GM10266 (cell line): ENCODE data around the gene DYNC2I2.

ENCODE experiments used
- DNase-seq: peaks from one replicate; pipeline ENCODE4 v3.0.0; 2012; ENCODE audit errors: extremely low spot score
- TF ChIP-seq, protein P1 (sequence below): IDR thresholded peaks from 2 replicates; pipeline ENCODE4 v1.5.1; 2012; ENCODE audit warnings: mild to moderate bottlenecking, low read depth; ENCODE audit not compliant: control insufficient read depth, insufficient read depth; ENCODE audit errors: missing control alignments

The DYNC2I2 gene

DNA sequence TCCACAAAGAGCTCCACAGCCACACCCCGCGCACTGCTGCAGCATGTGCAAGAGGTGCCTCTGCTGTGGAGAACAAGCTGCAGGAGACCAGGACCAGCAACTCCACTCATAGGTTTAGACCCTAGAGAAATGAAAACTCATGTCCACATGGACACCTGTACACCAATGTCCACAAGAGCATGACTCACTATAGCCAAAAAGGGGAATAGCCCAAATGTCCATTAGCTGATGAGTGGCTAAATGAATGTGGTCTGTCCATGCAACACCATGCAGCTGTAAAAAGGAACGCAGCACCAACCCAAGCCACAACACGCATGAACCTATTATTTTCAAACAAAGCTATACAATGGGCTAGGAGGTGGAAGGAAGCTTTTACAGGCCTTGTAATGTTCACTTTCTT is 18.1 kb downstream of the DYNC2I2 start:
- no peak for DNase-seq
- TF ChIP-seq, protein P1, sequence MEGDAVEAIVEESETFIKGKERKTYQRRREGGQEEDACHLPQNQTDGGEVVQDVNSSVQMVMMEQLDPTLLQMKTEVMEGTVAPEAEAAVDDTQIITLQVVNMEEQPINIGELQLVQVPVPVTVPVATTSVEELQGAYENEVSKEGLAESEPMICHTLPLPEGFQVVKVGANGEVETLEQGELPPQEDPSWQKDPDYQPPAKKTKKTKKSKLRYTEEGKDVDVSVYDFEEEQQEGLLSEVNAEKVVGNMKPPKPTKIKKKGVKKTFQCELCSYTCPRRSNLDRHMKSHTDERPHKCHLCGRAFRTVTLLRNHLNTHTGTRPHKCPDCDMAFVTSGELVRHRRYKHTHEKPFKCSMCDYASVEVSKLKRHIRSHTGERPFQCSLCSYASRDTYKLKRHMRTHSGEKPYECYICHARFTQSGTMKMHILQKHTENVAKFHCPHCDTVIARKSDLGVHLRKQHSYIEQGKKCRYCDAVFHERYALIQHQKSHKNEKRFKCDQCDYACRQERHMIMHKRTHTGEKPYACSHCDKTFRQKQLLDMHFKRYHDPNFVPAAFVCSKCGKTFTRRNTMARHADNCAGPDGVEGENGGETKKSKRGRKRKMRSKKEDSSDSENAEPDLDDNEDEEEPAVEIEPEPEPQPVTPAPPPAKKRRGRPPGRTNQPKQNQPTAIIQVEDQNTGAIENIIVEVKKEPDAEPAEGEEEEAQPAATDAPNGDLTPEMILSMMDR = no peak

DNA sequence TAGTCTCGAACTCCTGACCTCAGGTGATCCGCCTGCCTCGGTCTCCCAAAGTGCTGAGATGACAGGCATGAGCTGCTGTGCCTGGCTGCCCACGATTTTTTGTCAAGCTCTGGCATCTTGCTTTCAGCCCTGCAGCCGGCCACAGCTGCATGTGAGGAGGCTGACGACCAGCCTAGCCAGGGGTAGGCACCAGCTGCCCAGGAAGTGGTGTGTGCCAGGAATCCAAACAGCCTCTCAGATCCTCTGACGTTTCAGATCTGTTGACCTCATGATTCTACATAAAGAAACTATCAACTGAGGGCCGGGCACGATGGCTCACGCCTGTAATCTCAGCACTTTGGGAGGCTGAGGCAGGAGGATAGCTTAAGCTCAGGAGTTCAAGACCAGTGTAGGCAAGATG is 19.0 kb downstream of the DYNC2I2 start:
- TF ChIP-seq, protein P1 = no peak
- DNase-seq = no peak

DNA sequence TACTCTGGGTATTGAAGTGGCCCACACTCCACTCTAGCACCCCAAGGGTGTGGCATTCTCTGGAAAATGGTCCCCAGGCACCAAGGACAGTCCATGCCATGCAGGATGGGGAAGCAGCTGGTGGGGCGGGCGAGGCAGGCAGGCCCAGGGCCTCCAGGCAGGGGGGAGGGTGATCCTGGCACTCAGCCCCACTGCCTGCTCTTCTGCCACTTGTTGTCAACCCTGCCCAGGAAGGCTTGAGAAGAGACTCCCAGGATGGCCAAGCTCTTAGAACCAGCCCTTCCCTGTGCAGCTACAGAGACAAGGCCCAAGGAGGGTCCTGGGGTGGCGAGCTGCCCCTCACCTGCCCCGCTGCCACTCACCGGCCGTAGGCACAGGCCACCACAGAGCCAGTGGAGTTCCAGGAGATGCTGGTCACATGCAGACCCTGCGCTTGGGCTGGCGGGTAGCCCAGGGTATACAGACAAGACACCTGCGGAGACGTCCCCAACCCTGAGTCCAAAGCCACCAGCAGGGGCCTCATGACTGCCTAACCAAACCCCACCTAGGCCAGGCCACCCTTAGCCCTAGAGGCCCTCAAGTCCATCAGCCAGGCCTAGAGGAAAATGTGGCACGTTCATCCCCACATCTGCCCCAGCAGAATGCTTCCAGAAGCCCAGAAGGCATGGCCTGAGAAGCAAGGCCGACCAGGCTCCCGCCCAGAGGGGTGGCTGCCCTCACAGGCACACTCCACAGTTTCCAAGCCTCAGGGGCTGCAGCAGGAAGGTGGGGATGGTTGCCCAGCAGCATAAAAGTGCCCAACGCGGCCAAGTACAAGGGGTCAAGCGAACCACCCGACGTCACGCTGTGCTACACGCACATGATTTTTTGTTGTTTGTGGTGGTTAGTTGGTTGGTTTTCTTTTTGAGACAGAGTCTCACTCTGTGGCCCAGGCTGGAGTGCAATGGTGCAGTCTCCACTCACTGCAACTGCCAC is 19.8 kb downstream of the DYNC2I2 start:
- DNase-seq = no peak

DNA sequence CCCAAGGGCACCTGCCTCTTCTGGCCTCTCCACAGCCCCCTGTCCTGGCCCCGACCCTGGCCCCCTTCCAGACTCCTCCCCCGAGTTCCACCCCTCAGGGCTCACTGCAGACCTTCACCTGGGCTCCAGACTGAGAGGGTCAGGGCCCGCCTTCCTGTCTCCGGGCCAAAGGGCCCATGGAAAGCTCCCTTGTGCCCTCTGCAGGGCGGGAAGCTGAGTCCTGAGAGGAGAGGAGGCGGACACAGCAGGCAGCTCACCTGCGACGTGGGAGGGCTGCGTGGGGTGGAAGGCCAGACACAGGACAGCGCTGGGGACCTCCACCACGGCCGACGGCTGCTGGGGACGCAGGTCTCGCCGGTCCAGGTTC is 20.6 kb downstream of the DYNC2I2 start:
- no peak for DNase-seq
- TF ChIP-seq, protein P1 = no peak

More for the DNA sequence above, 19.8 kb downstream of the DYNC2I2 start:
- TF ChIP-seq, protein P1 = no peak

DNA sequence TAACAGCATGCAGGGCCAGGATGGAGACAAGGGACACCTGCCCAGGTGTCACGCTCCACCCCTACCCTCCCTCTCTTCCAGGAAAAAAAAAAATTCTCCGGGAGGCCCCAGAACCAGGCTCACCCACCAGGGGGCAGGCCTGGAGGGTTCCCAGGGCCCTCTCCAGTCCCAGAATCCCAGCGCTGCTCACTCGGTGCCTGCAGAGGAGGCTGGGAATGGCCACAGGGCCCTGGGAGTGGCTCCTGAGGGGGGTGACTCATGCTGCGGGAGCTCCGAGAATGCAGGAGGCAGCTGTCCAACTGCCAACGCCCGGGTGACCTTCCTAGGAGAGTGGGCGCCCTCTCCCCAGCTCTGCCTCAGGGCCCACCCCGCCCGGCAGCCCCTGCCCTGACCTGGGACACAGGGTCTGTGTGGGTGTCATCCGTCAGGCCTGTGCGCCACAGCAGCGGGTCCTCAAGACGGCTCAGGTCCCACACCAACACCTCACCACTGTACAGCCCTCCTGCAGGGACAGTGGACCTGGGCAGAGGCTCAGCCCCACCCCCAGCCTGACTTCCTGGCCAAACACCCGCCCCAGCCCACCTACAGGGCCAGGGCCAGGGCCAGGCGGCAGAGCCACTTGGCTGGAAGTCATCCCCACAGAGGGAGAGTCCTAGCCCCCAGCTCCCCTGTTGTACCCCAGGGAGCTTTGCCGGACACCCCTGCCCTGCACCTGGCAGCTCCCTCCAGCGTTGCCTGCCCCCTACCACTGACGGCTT is 21.2 kb downstream of the DYNC2I2 start:
- DNase-seq = no peak

DNA sequence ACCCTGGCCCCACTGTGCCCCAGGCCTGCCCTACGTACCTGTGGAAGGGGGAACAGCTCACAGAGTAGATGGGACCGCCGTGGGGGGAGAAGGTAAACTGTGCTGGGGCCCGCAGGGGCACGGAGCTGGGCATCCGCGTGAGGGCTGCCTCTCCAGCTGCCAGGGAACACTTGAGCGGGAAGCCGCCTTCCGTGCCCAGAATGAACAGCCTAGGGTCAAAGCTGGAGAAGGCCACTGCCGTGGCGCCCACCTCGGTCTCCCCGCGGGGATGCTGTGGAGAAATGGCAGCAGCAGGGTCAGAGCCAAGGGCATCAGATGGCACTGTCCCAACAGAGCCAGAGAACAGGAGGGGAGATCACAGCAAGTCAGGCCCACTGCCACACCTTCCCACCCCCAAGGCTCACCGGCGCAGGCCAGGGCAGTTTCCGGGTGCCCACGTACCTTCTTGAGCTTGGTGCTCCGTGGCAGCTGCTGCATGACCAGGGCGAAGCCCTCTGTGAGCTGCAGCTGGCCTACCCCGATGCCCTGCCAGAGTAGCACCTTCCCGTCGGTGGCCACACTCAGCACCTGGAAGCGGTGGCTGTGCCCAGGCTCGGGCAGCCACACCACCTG is 21.9 kb downstream of the DYNC2I2 start:
- TF ChIP-seq, protein P1 = no peak
- DNase-seq = no peak

More for the DNA sequence above, 21.2 kb downstream of the DYNC2I2 start:
- TF ChIP-seq, protein P1 = no peak

DNA sequence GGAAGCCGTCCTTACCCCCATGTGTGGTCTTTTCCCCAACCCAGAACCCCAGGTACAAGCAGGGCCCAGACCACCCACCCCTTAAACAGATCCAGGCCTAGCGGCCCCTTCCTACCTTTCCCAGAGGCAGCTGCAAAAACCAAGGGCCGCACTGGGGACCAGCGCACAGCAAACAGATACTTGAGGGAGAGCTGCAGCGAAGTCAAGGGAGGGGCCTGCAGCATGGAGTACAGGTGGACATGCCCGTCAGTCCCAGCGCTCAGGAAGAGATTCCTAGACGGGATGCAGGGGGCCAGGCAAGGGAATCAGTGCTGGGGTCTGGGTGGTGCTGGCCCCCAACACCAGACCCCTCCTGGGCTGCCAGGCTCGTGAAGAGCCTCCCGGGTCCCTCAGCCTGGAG is 22.5 kb downstream of the DYNC2I2 start:
- no peak for DNase-seq
- TF ChIP-seq, protein P1 = no peak
